Stimulated activated CD4-positive, alpha-beta T cell treated with anti-CD3 and anti-CD28 coated beads, Interleukin-2, amount 100 ng/mL, for 24 hours (primary cell): Measurements from ENCODE around the gene KNTC1.
"Not testable (repeated sequence)": the region's sequence is repeated elsewhere in the genome, so short reads cannot be mapped to it uniquely, and the experiment has no call there.

Experiments
- DNase-seq, 2 donors: peaks; one replicate each; pipeline ENCODE4 v3.0.0-alpha.2; 2020

Gene KNTC1

GRCh38 chr12:122506393-122506938, 20.6 kb upstream of the KNTC1 start:
- DNase-seq: no peak

DNA sequence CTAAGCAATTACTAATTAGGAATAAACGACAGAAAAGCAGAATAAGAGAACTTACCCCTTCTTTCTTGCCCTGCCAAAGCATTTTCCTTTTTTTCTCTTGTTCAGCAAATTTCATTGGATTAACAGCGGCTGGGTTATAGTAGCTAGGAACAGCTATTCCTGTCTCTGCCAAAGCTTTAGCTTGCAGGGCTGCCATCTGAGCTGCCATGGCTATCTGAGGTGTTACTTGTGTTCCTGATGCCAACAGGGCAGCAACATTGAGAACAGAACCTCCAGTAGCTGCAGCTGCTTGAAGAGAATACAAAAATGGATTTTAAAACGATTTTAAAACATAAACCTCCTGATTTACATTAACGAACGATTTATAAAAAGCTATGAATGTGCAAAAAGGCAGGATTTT, 18.9 kb upstream of the KNTC1 start:
- DNase-seq: no peak

DNA sequence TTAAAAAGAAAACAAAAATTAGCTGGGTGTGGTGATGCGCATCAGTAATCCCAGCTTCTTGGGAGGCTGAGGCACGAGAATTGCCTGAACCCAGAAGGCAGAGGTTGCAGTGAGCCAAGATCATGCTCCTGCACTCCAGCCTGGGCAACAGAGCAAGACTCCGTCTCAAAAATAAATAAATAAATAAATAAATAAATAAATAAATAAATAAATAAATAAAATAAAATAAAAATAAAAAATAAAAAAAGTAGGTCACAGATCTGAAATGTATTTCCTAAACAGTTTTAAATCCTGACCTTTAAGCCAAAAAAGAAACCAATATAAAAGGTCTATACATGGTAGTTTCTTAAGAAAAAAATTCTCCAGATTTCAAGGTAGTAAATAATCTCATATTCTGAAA, 14.0 kb upstream of the KNTC1 start:
- DNase-seq: not testable (repeated sequence)

DNA sequence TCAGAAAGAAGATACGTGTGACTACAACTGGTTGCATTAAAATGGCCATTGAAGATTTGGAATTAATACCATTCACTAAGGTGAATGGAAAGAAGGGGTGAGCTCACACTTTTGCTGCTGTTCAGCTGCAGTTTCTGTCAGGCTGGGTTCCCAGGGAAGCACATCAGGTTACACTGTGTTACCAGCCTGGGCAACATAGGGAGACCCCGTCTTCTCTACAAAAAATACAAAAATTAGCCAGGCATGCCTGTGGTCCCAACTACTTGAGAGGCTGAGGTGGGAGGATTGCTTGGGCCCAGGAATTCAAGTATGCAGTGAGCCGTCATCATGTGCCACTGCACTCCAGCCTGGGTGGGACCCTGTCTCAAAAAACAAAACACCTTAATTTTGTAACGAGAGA, 13.4 kb upstream of the KNTC1 start:
- no peak for DNase-seq

- no peak for DNase-seq
These were observed 11.8 kb upstream of the KNTC1 start for GRCh38 chr12:122515275-122515674.

DNA sequence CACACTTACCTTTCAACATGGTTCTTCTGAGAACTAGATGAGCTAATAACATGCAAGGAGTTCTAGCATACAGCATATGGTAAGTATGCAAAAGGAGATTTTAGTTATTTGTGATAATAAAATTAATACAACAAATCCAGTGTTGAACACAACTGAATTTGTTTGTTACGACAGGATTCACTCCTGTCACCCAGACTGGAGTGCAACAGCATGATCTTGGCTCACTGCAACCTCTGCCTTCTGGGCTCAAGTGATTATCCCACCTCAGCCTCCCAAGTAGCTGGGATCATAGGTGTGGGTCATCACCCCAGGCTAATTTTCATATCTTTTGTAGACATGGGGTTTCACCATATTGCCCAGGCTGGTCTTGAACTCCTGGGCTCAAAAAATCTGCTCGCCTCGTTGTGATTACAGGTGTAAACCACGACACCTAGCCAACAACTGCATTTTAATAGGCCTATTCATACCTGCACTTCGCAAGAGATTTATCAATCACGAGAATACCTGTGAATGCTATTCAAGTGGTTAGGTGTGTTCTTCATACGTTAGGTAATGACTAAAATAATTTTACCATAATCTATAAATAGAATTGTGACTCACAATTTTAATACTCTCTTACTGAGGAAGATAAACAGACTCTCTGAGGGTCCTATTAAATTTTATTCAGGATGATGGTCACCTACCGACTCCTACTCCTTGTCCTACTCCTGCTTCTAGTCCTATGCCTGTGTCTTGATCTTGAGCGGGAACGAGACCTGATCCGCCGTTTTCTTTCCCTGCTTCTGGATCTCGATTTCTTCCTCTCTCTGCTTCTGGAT, 10.3 kb upstream of the KNTC1 start:
- DNase-seq: no peak

DNA sequence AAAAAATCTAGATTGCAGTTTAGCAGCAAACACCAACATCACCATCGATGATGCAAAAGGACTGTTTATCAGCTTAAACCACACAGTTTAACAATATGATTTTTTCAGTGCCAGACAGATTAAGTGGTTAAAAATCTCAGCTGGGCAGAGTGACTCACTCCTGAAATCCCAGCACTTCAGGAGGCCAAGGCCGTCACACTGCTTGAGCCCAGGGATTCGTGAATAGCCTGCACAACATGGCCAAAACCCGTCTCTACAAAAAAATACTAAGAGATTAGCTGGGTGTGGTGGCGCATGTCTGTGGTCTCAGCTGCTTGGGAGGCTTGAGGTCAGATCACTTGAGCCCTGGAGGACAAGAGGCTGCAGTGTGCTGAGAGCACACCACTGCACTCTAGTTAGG, 9.2 kb upstream of the KNTC1 start:
- DNase-seq: no peak

GRCh38 chr12:122518908-122519307, 8.1 kb upstream of the KNTC1 start:
- no peak for DNase-seq

DNA sequence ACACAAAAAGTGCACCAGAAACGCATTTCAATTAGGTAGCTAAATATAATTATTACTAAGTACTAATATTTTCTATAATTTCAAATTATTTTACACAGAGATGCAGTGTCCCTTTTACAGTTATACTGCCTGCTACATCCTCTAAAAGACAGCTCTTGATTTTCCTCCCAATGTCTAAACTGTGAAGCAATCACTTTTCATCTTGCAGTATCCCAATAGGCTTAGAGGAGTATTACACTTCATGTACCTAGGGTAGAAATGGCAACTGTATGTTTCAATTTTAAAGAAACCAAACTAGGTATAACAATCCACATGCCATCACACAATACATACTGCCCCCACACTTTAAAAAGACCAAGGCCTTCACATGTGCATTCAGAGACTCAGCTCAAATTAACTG, 7.6 kb upstream of the KNTC1 start:
- no peak for DNase-seq

GRCh38 chr12:122520676-122521075, 6.4 kb upstream of the KNTC1 start:
- no peak for DNase-seq

GRCh38 chr12:122523280-122523679, 3.8 kb upstream of the KNTC1 start:
- no peak for DNase-seq

- DNase-seq: no peak
These were observed 3.0 kb upstream of the KNTC1 start for GRCh38 chr12:122523846-122524718.

GRCh38 chr12:122527478-122527944, 462 bp downstream of the KNTC1 start:
- DNase-seq: peak; percentile 40 to 42

DNA sequence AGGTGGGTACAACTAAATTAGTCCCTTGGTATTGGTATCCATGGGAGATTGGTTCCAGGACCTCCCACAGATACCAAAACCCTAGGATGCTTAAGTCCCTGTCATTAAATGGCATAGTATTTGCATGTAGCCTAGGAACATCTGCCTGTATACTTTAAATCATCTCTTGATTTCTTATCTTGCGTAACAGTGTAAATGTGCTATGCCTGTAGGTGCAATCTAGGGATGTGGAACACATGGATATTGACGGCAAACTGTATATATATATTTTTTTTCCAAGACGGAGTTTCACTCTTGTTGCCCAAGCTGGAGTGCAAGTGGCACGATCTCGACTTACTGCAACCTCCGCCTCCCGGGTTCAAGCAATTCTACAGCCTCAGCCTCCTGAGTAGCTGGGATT, 1.5 kb downstream of the KNTC1 start:
- no peak for DNase-seq

GRCh38 chr12:122528992-122529391, 1.9 kb downstream of the KNTC1 start:
- DNase-seq: no peak

- DNase-seq: no peak
These were observed 6.8 kb downstream of the KNTC1 start for GRCh38 chr12:122533856-122534255.

- no peak for DNase-seq
These were observed 10.0 kb downstream of the KNTC1 start for GRCh38 chr12:122537021-122537420.

- no peak for DNase-seq
These were observed 11.4 kb downstream of the KNTC1 start for GRCh38 chr12:122538496-122538895.

GRCh38 chr12:122544537-122544936, 17.5 kb downstream of the KNTC1 start:
- DNase-seq: no peak

DNA sequence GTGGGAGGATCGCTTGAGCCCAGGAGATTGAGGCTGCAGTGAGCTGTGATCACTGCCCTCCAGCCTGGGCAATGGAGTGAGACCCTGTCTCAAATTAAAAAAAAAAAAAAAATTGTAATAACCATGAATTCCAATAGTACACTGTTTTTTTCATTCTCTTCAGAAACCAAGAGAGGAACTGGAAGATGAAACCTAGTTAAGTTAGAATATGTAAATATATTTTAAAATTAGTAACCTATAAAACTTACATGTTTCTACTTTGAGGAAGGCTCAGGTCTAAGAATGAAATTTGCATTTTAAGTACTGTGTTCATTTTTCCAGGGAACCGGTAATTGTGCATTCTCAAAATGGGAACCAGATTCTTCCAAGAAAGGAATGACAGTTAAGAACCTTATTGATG, 18.8 kb downstream of the KNTC1 start:
- no peak for DNase-seq

DNA sequence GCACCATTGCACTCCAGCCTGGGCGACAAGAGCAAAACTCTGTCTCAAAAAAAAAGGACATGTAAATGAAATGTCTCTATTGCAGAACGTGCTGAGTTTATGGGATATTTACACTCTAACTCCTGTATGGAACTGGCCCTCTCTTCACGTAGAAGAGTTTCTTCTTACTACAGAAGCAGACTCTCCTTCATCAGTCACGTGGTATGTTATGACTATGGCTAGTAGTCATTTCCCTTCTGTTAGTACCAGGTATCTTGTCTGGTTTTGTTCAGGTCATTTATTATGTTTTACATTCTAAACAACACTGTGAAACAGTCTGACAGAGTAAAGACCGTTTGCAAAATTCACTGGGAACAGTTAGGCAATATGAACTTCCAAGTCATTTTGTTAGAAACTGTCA, 20.3 kb downstream of the KNTC1 start:
- no peak for DNase-seq

GRCh38 chr12:122558745-122559641, 31.9 kb downstream of the KNTC1 start:
- no peak for DNase-seq

DNA sequence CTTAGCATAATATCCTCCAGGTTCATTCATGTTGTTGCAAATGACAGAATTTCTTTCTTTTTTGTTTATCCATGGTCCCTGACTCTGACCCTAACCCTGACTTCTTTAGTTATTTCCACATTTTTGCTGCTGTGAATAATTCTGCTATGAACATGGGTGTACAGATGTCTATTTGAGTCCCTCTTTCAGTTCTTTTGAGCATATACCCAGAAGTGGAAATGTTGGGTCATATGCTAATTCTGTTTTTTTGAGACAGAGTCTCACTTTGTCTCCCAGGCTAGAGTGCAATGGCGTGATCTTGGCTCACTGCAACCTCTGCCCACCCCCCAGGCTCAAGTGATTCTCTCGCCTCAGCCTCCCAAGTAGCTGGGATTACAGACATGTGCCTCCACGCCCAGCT, 33.1 kb downstream of the KNTC1 start:
- no peak for DNase-seq
